LNCaP clone FGC (cell line): Measurements from ENCODE around the gene G6PC3.

Source experiments
- DNase-seq: peaks from one replicate; pipeline ENCODE4 v3.0.0-alpha.2; 2011; ENCODE audit warnings: low read depth
- H3K4me3 ChIP-seq: 2 replicates; pipeline ENCODE4 v1.5.1; 2011; ENCODE audit warnings: mild to moderate bottlenecking, low read depth, low read length, control low read depth
- TF ChIP-seq, protein P1 (sequence below): IDR thresholded peaks from 2 replicates; pipeline ENCODE4 v1.5.1; 2012; ENCODE audit warnings: mild to moderate bottlenecking; ENCODE audit not compliant: control insufficient read depth, insufficient read depth; ENCODE audit errors: extremely low read depth

G6PC3 gene

DNA sequence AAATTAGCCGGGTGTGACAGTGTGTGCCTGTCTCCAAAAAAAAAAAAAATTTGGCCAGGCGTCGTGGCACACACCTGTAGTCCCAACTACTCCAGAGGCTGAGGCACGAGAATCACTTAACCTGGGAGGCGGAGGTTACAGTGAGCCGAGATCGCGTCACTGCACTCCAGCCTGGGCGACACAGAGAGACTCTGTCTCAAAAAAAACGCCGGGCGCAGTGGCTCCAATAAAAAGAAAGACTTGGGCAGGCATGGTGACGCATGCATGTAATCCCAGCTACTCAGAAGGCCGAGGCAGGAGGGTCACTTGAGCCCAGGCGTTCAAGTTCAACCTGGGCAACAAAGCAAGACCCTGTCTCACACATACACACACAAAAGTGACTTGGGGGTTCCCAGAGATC is 7.7 kb upstream of the G6PC3 start:
- DNase-seq: no peak
- TF ChIP-seq, protein P1, sequence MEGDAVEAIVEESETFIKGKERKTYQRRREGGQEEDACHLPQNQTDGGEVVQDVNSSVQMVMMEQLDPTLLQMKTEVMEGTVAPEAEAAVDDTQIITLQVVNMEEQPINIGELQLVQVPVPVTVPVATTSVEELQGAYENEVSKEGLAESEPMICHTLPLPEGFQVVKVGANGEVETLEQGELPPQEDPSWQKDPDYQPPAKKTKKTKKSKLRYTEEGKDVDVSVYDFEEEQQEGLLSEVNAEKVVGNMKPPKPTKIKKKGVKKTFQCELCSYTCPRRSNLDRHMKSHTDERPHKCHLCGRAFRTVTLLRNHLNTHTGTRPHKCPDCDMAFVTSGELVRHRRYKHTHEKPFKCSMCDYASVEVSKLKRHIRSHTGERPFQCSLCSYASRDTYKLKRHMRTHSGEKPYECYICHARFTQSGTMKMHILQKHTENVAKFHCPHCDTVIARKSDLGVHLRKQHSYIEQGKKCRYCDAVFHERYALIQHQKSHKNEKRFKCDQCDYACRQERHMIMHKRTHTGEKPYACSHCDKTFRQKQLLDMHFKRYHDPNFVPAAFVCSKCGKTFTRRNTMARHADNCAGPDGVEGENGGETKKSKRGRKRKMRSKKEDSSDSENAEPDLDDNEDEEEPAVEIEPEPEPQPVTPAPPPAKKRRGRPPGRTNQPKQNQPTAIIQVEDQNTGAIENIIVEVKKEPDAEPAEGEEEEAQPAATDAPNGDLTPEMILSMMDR: no peak
- no peak overlapping the region for H3K4me3 ChIP-seq

DNA sequence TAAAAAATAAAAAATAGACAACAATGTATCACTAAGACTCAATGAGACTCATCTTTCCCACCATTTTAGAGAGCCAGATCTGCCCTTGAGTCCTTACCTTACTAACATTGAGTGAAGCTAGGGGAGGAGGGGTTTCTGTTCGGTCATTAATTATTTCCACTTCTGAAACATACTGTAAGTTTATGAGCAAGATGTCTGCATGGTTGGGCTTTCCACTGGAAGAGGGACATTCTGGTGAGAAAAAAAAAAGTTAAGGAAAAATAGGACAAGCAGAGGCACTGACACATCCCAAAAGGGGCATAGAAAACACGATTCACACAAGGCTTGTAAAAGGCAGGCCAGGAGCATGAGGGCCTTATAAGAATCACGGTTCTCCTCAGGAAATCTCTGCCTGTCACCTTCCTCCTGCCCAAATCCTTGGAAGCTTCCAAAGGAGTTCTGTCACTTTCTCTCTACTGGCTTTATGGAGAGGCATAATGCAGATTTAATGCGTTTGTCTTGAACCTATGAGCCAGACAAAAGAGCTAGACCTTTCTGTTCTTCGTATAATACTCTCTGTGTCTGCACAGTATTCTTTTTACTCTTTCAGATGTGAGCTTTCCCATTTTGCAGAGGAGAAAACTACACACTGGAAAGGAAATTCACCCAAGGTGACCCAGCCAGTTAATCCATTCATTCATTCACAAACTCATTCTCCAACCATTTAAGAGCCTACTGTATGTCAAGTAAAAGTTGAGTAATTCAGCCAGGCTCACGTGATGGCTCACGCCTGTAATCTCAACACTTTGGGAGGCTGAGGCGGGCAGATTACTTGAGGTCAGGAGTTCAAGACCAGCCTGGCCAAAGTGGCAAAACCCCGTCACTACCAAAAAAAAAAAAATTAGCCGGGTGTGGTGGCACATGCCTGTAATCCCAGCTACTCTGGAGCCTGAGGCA is 6.6 kb upstream of the G6PC3 start:
- TF ChIP-seq, protein P1: no peak
- no peak overlapping the region for H3K4me3 ChIP-seq
- no peak for DNase-seq

GRCh38 chr17:44065668-44066203 is 4.8 kb upstream of the G6PC3 start:
- TF ChIP-seq, protein P1: no peak
- H3K4me3 ChIP-seq: peak overlapping the region; percentile 86
- no peak for DNase-seq

DNA sequence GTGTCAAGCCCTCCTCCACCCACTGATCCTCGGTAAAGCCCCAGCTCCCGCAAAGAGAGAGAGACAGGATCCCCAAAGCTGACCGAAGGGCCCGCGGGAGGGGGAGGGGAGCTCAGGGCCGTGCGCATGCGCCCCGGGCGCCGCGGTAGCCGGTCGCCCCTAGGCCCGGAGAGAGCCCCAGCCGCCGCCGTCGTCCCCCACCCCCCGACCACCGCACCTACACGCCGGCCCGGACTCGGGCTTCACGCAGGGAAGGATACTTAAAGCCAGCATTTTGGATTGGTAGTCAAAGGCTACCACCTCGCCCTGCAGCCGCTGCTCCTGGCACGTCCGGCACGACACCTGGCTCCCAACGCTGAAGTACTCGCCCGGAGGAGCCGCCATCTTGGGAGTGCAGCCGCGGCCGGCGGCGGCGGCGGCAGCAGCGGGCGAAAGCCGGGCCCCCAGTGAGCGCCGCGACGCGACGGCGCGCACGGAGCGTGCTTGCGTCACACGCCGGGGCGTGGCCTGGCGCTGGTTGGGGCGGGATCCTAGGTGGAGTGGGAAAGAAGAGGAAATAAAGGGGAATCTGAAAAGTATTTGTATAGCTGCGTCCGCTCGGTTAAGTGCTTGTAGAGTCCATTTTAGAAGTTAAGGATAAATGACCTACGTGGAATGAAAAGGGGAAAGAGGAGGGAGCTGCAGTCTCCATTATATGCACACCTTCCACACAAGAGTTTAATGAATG is 4.2 kb upstream of the G6PC3 start, which contains the start of gene LSM12:
TSS of gene LSM12 (minus strand) at position 468 of the 727 bp plus-strand sequence. CDS start at position 384, 84 bp downstream.
- TF ChIP-seq, protein P1: no peak
- peak within 1 kb of the TSS; percentile 86 for H3K4me3 ChIP-seq
- DNase-seq: no peak

GRCh38 chr17:44067545-44067940 is 3.0 kb upstream of the G6PC3 start:
- TF ChIP-seq, protein P1: no peak
- DNase-seq: no peak
- H3K4me3 ChIP-seq: no peak overlapping the region

DNA sequence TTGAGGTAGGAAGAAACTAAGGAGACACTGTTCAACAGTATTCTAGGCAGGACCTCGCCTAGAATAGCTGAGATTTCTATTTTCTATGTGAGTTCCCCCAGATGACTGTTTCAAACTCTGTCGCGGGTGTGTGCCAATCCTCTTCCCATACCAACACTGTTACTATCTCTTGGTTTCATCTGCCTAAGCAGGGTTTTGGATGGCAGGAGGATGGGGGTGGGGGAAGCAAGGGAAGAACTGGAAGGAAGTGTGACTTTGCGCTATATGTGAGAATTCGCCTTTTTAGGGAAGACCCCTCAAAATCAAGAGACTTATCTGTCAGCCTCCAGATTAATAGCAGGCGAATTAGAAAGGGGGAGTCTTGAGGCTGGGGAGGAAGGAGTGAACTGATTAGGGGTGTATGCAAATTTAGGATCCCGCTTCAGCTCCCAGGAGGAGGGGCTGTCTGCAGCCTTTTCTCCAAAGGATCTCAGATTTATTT is 521 bp upstream of the G6PC3 start:
- peak overlapping the region; percentile 68 for H3K4me3 ChIP-seq
- no peak for DNase-seq
- TF ChIP-seq, protein P1: no peak
